T-cell (primary cell): ENCODE results near the gene GAL3ST3. TPM values are rescaled to one million over a fixed set of nuclear protein-coding genes. Genes with fewer than 3 reads are reported as not detected.

ENCODE experiments used
- ATAC-seq, 4 experiments: fragments of 200-7000 bp in 3 of 4; fragments of 150-1000 bp in 1 of 4; cut with Tn5 transposase; replicated peaks in 1 of 4; 1 replicate in 3 of 4; 2 replicates in 1 of 4; pipeline ENCODE4 v1.10.0; 2021; ENCODE audit warnings: moderate library complexity in 3 of 4, mild to moderate bottlenecking in 2 of 4, moderate number of reproducible peaks in 1 of 4
- CTCF ChIA-PET, 2 donors: fragments of 300-600 bp; sonication (Branson Sonifier 250); formaldehyde crosslinking; loops; one replicate each; lab custom pipeline; 2022; ENCODE audit warnings: antibody characterized with exemption in 2 of 2; lab: Charles Lee
- POLR2A ChIA-PET, 2 donors: fragments of 300-600 bp; sonication (Branson Sonifier 250); formaldehyde crosslinking; loops; one replicate each; lab custom pipeline; 2022; ENCODE audit warnings: antibody characterized with exemption in 2 of 2; lab: Charles Lee
- DNase-seq, 35 experiments: peaks; one replicate each; pipeline versions ENCODE4 v3.0.0 to v3.0.0-alpha.2; 2013 to 2023
- H3K27ac ChIP-seq: one replicate; pipeline ENCODE4 v1.5.1; 2013; ENCODE audit warnings: low read length
- H3K27me3 ChIP-seq, 2 experiments: replicated peaks in 1 of 2; 1 replicate in 1 of 2; 2 replicates in 1 of 2; pipeline versions ENCODE4 v1.6.1 to v1.7.0; 2013; ENCODE audit warnings: low read length in 1 of 2, mixed read lengths in 1 of 2; ENCODE audit not compliant: control insufficient read depth in 2 of 2, insufficient read depth in 2 of 2; ENCODE audit errors: extremely low read depth in 1 of 2
- H3K36me3 ChIP-seq, 2 donors: 1 replicate in 1 of 2; 2 replicates in 1 of 2; pipeline versions ENCODE4 v1.6.1 to v1.7.0; 2013; ENCODE audit warnings: low read length in 1 of 2; ENCODE audit not compliant: control insufficient read depth in 2 of 2, insufficient read depth in 1 of 2; ENCODE audit errors: extremely low read depth in 1 of 2
- H3K4me1 ChIP-seq, 2 experiments: 1 replicate in 1 of 2; 2 replicates in 1 of 2; pipeline versions ENCODE4 v1.6.1 to v1.7.0; 2013; ENCODE audit warnings: low read length in 2 of 2, mixed read lengths in 1 of 2; ENCODE audit not compliant: insufficient read depth in 2 of 2, control insufficient read depth in 1 of 2; ENCODE audit errors: extremely low read depth in 1 of 2
- H3K4me3 ChIP-seq, 2 donors: 1 replicate in 1 of 2; 2 replicates in 1 of 2; pipeline versions ENCODE4 v1.5.1 to v1.7.0; 2013; ENCODE audit warnings: mild to moderate bottlenecking in 2 of 2, low read length in 1 of 2, moderate library complexity in 1 of 2; ENCODE audit not compliant: control insufficient read depth in 1 of 2; ENCODE audit errors: extremely low read depth in 1 of 2
- H3K9me3 ChIP-seq: 2 replicates; pipeline ENCODE4 v1.7.0; 2013
- H3K27ac Mint-ChIP-seq, 2 donors: one replicate each; pipeline ENCODE4 v1.8.0; 2020 to 2021; ENCODE audit warnings: mild to moderate bottlenecking in 2 of 2, mixed read lengths in 2 of 2
- H3K27me3 Mint-ChIP-seq, 2 donors: one replicate each; pipeline ENCODE4 v1.8.0; 2021 to 2022; ENCODE audit warnings: mixed read lengths in 2 of 2
- H3K36me3 Mint-ChIP-seq: one replicate; pipeline ENCODE4 v1.8.0; 2021; ENCODE audit warnings: mixed read lengths
- H3K4me1 Mint-ChIP-seq, 3 donors: one replicate each; pipeline ENCODE4 v1.8.0; 2020 to 2022; ENCODE audit warnings: mixed read lengths in 3 of 3, mild to moderate bottlenecking in 1 of 3
- H3K4me3 Mint-ChIP-seq, 3 donors: one replicate each; pipeline ENCODE4 v1.8.0; 2020 to 2022; ENCODE audit warnings: mild to moderate bottlenecking in 3 of 3, mixed read lengths in 3 of 3, moderate library complexity in 3 of 3
- H3K9me3 Mint-ChIP-seq, 3 donors: one replicate each; pipeline ENCODE4 v1.8.0; 2020 to 2022; ENCODE audit warnings: mixed read lengths in 3 of 3
- WGBS: methylation state at CpG from one replicate; pipeline ENCODE4 v1.1.5; 2013; ENCODE audit warnings: missing lambda C conversion rate; ENCODE audit not compliant: insufficient coverage; 5-methylcytosine and 5-hydroxymethylcytosine counted together
- total RNA-seq, 35 experiments: library from RNA in 6 of 35; stranded (reverse) in 6 of 35; fragments of 120-200 nt in 1 of 35; gene quantifications; one replicate each; pipeline versions ENCODE4 v1.2.1 to v1.2.4 and lab custom pipeline; 2013 to 2026

GAL3ST3 gene
- total RNA-seq, 5 donors from 2014 or later (not counting 1 experiment from before 2014, with no cell fraction given), result 0.18 TPM; not detected in 4

DNA sequence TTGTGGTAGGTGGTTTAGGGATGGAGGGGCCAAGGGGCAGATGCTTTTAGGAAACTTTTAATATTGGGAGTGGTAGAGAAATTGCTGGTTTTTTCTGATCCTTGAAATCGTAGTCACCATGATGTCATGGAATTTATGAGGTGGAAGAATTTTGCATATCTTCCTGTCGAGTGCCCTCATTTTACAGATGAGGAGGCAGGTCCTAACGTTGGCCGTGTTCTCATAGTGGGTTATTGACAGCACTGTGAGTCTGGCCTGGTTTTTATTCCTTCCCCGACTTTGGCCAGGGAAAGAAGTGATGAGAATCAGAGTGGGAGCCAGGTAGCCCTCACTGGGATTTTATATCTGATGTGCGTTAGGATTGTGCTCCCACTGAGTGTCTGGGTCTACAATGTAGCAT lies 12.3 kb upstream of the GAL3ST3 start:
- no peak for DNase-seq
- WGBS, result 58% methylated on average over 5 of the region's 6 CpGs
- H3K27me3 Mint-ChIP-seq, result no peaks in the 10 kb centered on the region
- peaks cover 17 to 29% (median 24%) of the 10 kb centered on the region in 3 donors for H3K4me1 Mint-ChIP-seq
- ChIA-PET CTCF (interaction anchor here in 1 of 2 donors (0.6 kb wide), 1 partner anchor 1749 kb away, joined by 5 read pairs; no protein-coding TSS in a partner anchor), POLR2A (interaction anchor here in 1 of 2 donors (0.7 kb wide), 1 partner anchor 573 kb away, joined by 3 read pairs; no protein-coding TSS in a partner anchor)
- H3K27ac Mint-ChIP-seq, result peak overlapping the region; percentile 66 to 68
- no peak overlapping the region for H3K4me3 Mint-ChIP-seq
- Histone ChIP-seq H3K4me1 (no peaks in the 10 kb centered on the region), H3K27ac (no peak overlapping the region), H3K36me3 (peaks cover 28 to 91% of the 10 kb centered on the region in 2 donors), H3K9me3 (no peaks in the 10 kb centered on the region), H3K27me3 (no peaks in the 10 kb centered on the region), H3K4me3 (no peak overlapping the region)
- peaks cover 0 to 2% (median 0%) of the 10 kb centered on the region in 3 donors for H3K9me3 Mint-ChIP-seq
- ATAC-seq, result no peak
- H3K36me3 Mint-ChIP-seq, result peaks cover 75% of the 10 kb centered on the region

DNA sequence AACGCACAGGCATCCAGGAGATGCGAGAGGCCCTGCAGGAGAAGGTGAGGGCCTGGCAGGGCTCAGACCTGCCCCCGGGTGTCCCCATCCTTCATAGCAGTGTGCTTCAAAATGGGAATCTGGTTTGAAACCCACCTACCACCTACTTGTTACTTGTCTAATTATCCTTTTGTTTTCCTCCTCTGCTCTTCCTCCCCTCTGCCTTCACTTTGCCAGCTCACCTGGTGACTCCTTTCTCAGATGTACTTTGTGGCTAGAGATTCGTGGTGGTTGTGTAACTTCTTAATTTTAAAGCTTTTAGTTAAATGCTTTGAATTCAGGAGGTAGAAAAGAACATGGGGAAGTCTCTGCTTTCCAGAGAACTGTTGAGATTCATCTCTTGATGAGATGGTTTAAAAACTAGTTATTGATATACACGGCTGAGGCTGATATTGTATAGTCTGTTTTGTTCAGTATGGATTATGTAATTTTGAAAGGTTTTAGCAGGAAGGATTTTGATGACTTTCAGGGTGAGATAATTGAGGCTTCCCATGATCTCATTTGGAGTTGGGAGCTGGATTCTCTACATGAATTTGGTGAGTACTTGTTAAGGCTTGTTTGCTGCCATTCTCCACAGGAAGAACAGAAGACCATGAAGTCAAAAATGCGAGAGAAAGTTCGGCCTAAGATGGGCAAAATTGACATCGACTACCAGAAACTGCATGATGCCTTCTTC lies 11.2 kb upstream of the GAL3ST3 start:
- H3K9me3 Mint-ChIP-seq, result peaks cover 0 to 1% (median 0%) of the 10 kb centered on the region in 3 donors
- H3K36me3 ChIP-seq, result peaks cover 28 to 94% of the 10 kb centered on the region in 2 donors
- no peaks in the 10 kb centered on the region for H3K9me3 ChIP-seq
- DNase-seq, result no peak
- 98% methylated on average over 7 of the region's 8 CpGs for WGBS
- peak overlapping the region in 1 of 2 donors; percentile 3 for H3K27ac Mint-ChIP-seq
- ChIA-PET POLR2A (interaction anchor here in 1 of 2 donors (0.6 kb wide), 1 partner anchor 211 kb away, joined by 7 read pairs; no protein-coding TSS in a partner anchor), CTCF (no interaction called here)
- no peaks in the 10 kb centered on the region for H3K4me1 ChIP-seq
- no peak overlapping the region for H3K4me3 ChIP-seq
- H3K4me1 Mint-ChIP-seq, result peaks cover 16 to 27% (median 22%) of the 10 kb centered on the region in 3 donors
- no peak overlapping the region for H3K27ac ChIP-seq
- peaks cover 70% of the 10 kb centered on the region for H3K36me3 Mint-ChIP-seq
- no peak overlapping the region for H3K4me3 Mint-ChIP-seq
- no peaks in the 10 kb centered on the region for H3K27me3 Mint-ChIP-seq
- no peaks in the 10 kb centered on the region for H3K27me3 ChIP-seq
- ATAC-seq, result no peak

DNA sequence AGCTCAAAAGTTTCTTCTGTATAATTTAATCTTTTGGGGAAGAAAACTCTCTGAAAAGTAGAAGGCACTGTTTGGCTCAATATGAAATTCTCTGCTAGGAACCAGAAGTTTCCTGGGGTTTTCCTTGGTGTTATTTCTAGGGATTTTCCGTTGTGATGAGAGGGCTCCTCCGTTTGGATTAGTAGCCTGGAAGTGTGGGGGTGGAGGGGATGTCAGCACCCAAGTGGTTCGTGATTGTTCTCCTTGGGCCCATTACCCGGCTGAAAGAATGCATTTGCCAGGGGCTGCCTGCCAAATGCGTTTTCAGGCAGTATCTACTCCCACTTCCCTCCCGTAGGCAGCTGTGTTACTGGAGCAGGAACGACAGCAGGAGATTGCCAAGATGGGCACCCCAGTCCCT lies 7.5 kb upstream of the GAL3ST3 start:
- Mint-ChIP-seq H3K27me3 (no peaks in the 10 kb centered on the region), H3K9me3 (no peaks in the 10 kb centered on the region), H3K4me3 (peak overlapping the region in 1 of 3 donors; percentile 24), H3K27ac (no peak overlapping the region), H3K36me3 (peaks cover 45% of the 10 kb centered on the region), H3K4me1 (peaks cover 26 to 30% (median 28%) of the 10 kb centered on the region in 3 donors)
- ATAC-seq (no peak), DNase-seq (no peak)
- no peak overlapping the region for H3K27ac ChIP-seq
- peaks cover 19 to 75% of the 10 kb centered on the region in 2 donors for H3K36me3 ChIP-seq
- H3K4me3 ChIP-seq, result no peak overlapping the region
- H3K27me3 ChIP-seq, result no peaks in the 10 kb centered on the region
- ChIA-PET CTCF (interaction anchor here (0.6 to 1.9 kb wide), 7 partner anchors 10 to 166 kb away, joined by 3 to 7 read pairs (median 4); no protein-coding TSS in a partner anchor), POLR2A (interaction anchor here (0.6 to 0.8 kb wide), 3 partner anchors 26 to 206 kb away, joined by 3 to 7 read pairs (median 6); no protein-coding TSS in a partner anchor)
- peaks cover 9 to 16% of the 10 kb centered on the region in 2 experiments for H3K4me1 ChIP-seq
- H3K9me3 ChIP-seq, result no peaks in the 10 kb centered on the region
- WGBS, result 85% methylated on average over 6 of the region's 7 CpGs

DNA sequence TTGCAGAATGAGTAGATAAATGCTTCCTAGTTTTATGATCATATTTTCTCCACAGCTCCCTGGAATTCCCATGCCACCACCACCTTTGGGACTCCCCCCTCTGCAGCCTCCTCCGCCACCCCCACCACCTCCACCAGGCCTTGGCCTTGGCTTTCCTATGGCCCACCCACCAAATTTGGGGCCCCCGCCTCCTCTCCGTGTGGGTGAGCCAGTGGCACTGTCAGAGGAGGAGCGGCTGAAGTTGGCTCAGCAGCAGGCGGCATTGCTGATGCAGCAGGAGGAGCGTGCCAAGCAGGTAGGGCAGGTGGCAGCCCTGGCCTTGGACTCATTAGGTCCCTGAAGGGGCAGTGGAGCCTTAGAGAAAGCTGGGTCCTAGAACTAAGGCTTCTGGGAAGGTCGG lies 6.1 kb upstream of the GAL3ST3 start:
- ChIA-PET CTCF (interaction anchor here in 1 of 2 donors (0.5 to 1.9 kb wide), 3 partner anchors 13 to 160 kb away, joined by 4 to 9 read pairs (median 5); no protein-coding TSS in a partner anchor), POLR2A (interaction anchor here in 1 of 2 donors (0.5 to 0.6 kb wide), 2 partner anchors 21 to 70 kb away, joined by 3 to 4 read pairs; no protein-coding TSS in a partner anchor)
- Histone ChIP-seq H3K4me3 (no peak overlapping the region), H3K27ac (no peak overlapping the region), H3K36me3 (peaks cover 13 to 61% of the 10 kb centered on the region in 2 donors), H3K4me1 (peaks cover 9 to 24% of the 10 kb centered on the region in 2 experiments), H3K9me3 (no peaks in the 10 kb centered on the region), H3K27me3 (no peaks in the 10 kb centered on the region)
- Mint-ChIP-seq H3K27me3 (no peaks in the 10 kb centered on the region), H3K4me3 (peak overlapping the region in 1 of 3 donors; percentile 97), H3K4me1 (peaks cover 29 to 36% (median 32%) of the 10 kb centered on the region in 3 donors), H3K36me3 (peaks cover 32% of the 10 kb centered on the region), H3K27ac (no peak overlapping the region), H3K9me3 (no peaks in the 10 kb centered on the region)
- no peak for ATAC-seq
- 98% methylated on average over 5 of the region's 7 CpGs for WGBS
- DNase-seq, result no peak

DNA sequence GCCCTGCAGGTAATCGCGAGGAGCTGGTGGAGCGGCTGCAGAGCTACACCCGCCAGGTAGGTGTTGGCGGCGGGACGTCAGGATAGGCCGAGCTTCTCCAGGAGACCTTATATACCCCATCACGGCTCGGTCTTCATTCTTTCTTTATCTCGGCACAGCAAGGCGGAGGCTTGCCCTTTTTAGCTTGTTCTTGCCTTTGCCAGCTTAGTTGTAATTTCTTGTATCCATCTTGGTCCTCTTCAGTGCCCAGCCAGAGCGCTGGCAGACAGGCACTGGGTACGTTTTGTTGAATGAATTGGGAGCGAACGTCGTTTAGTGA lies 3.7 kb upstream of the GAL3ST3 start:
- Mint-ChIP-seq H3K36me3 (peaks cover 18% of the 10 kb centered on the region), H3K4me3 (peak overlapping the region; percentile 97 to 100 (median 98)), H3K27me3 (peaks cover 4 to 6% of the 10 kb centered on the region in 2 donors), H3K4me1 (peaks cover 30 to 38% (median 32%) of the 10 kb centered on the region in 3 donors), H3K27ac (peak overlapping the region; percentile 98 to 99), H3K9me3 (no peaks in the 10 kb centered on the region)
- no peaks in the 10 kb centered on the region for H3K9me3 ChIP-seq
- peak in 2 of 4 experiments; percentile 1 to 2 for ATAC-seq
- ChIA-PET CTCF (interaction anchor here (0.8 to 2.0 kb wide), 4 partner anchors 10 to 83 kb away, joined by 3 to 10 read pairs (median 5); no protein-coding TSS in a partner anchor), POLR2A (interaction anchor here (0.7 to 1.2 kb wide), 4 partner anchors 39 to 486 kb away, joined by 3 to 11 read pairs (median 4); partner anchors contain the start of gene BANF1 (in 1 of the 2))
- H3K4me3 ChIP-seq, result peak overlapping the region; percentile 95
- H3K27me3 ChIP-seq, result peaks cover 0 to 18% of the 10 kb centered on the region in 2 experiments
- H3K4me1 ChIP-seq, result peaks cover 11 to 32% of the 10 kb centered on the region in 2 experiments
- H3K36me3 ChIP-seq, result peaks cover 6 to 38% of the 10 kb centered on the region in 2 donors
- H3K27ac ChIP-seq, result peak overlapping the region; percentile 76
- no peak for DNase-seq
- 1% methylated on average over 17 of the region's 17 CpGs for WGBS
